NCI-H1105 (cell line): ENCODE results near the gene USP40.
"Not testable (repeated sequence)": the region's sequence is repeated elsewhere in the genome, so short reads cannot be mapped to it uniquely, and the experiment has no call there.

Experiments used
- DNase-seq: peaks from one replicate; lab custom pipeline; 2025; lab: John Stamatoyannopoulos, UW

Gene USP40, protein sequence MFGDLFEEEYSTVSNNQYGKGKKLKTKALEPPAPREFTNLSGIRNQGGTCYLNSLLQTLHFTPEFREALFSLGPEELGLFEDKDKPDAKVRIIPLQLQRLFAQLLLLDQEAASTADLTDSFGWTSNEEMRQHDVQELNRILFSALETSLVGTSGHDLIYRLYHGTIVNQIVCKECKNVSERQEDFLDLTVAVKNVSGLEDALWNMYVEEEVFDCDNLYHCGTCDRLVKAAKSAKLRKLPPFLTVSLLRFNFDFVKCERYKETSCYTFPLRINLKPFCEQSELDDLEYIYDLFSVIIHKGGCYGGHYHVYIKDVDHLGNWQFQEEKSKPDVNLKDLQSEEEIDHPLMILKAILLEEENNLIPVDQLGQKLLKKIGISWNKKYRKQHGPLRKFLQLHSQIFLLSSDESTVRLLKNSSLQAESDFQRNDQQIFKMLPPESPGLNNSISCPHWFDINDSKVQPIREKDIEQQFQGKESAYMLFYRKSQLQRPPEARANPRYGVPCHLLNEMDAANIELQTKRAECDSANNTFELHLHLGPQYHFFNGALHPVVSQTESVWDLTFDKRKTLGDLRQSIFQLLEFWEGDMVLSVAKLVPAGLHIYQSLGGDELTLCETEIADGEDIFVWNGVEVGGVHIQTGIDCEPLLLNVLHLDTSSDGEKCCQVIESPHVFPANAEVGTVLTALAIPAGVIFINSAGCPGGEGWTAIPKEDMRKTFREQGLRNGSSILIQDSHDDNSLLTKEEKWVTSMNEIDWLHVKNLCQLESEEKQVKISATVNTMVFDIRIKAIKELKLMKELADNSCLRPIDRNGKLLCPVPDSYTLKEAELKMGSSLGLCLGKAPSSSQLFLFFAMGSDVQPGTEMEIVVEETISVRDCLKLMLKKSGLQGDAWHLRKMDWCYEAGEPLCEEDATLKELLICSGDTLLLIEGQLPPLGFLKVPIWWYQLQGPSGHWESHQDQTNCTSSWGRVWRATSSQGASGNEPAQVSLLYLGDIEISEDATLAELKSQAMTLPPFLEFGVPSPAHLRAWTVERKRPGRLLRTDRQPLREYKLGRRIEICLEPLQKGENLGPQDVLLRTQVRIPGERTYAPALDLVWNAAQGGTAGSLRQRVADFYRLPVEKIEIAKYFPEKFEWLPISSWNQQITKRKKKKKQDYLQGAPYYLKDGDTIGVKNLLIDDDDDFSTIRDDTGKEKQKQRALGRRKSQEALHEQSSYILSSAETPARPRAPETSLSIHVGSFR

DNA sequence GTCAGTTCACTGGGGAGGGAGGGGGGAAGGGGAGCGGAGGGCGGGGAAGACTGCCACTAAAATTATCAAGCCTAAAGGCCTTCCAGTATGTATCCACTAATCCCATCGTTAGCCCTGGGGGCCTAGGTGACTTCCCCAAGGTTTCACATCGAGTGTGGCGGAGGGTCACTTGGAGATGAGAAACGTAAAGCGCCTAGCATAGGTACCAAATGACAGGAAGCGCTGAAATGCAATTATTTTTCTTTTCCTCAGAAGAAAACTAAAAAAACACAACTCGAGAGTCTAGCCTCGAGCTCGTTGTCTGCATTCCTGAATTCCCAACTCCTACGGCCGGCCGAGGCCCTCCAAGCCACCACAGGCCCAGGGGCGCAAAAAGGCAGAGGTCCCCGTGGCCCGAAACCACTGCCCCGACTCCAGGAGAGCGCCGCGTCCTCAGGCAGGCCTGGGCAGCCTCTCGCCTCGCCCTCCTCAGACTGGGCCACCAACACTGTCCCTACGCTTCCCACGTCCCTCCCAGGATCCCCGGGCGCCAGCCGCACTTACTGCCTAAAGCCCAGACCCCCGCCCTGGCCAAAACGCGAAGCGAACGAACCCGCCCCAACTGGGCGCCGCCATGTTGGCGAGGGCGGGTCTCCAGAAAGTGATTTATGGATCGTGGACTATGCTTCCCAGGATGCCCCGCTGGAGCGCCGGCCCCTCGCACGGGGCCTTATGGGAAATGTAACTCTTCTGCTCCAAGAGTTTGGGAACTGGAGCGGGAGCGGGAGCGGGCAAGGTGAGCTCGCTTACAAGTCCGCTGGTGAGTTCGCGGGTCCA, at the start of gene USP40:
Gene USP40 (minus strand): TSS at position 642 of the 816 bp plus-strand sequence. CDS start 1,228 bp downstream, outside the sequence.
- peak; percentile 90 for DNase-seq

DNA sequence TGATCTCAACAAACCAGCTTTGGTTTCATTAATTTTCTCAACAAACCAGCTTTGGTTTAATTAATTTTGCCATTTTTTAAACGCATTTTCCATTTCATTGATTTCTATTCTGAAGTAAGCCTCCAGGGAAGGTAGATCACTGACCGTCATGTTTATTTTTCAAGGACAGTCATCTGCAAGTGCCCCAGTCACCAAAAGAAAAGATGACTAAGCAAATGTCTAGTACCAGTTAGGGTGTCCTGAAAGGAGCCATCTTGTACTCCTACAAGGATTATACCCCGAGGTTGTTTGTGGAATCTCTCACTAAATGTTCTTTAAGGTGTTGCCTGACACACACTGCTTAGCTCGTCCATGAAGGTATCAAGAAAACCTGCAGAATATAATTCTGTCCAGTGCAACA, 44.7 kb upstream of the USP40 start:
- DNase-seq: no peak

DNA sequence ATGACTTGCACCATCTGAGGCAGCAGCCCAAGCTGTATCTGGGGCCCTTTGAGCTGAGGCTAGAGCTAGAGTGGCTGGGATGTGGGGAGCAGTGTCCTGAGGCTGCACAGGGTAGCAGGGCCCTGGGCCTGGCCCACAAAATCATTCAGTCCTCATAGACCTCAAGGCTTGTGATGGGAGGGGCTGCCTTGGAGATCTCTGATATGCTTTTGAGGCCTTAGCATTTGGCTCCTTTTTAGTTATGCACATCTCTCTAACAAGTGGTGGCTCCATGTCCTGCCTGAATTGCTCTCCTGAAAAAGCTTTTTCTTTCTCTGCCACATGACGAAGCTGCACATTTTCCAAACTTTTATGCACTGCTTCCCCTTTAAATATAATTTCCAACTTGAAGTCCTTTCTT, 39.1 kb upstream of the USP40 start:
- DNase-seq: no peak

DNA sequence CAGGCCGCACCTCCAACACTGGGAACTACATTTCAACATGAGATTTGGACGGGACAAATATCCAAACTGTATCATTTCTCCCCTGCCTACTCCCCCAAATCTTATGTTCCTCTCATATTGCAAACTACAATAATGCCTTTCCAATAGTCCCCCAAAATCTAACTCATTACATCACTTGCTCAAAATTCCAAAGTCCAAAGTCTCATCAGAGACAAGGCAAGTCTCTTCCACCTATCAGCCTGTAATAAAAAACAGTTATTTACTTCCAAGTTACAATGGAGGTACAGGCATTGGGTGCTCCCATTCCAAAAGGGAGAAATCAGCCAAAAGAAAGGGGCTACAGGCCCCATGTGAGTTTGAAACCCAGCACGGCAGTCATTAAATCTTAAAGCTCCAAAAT, 38.2 kb upstream of the USP40 start:
- DNase-seq: no peak

DNA sequence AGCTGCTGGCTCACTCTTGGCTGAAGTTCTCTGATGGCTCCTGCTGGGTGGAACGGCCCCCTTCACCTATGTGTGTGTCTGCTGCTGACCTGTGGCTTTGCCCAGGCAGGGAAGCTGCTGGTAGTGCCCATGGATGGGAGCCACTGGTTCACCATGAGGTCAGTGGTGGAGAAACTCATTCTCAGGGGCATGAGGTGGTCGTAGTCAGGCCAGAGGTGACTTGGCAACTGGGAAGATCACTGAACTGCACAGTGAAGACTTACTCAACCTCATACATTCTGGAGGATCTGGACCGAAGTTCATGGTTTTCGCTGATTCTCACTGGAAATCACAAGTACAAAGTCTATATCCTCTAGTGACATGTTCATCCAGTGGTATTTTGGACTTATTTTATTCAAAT, 36.9 kb upstream of the USP40 start:
- no peak for DNase-seq

DNA sequence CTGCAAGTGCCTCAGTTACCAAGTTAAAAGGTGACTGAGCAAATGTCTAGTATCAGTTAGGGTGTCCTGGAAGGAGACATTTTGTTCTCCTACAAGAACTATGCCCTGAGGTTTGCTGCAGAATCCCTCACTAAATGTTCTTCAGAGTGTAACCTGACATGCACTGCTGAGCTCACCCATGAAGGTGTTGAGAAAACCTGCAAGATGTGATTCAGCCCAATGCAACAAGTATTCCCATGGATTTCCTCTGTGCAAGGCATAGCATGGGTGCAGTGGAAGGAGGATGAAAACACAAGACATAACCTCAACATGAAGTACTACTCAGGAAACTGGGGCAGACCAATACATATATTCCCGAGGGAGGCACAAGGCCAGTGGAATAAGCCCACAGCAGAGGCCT, 35.5 kb upstream of the USP40 start:
- DNase-seq: no peak

DNA sequence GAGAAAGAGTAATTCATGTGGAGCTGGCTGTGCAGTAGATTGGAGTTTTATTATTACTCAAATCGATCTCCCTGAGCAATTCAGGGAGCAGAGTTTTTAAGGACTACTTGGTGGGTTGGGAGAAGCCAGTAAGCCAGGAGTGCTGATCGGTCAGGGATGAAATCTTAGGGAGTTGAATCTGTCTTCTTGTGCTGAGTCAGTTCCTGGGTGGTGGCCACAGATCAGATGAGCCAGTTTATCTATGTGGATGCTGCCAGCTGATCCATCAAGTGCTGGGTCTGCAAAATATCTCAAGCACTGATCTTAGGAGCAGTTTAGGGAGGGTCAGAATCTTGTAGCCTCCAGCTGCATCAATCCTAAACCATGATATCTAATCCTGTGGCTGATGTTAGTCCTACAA, 33.8 kb upstream of the USP40 start:
- DNase-seq: no peak

DNA sequence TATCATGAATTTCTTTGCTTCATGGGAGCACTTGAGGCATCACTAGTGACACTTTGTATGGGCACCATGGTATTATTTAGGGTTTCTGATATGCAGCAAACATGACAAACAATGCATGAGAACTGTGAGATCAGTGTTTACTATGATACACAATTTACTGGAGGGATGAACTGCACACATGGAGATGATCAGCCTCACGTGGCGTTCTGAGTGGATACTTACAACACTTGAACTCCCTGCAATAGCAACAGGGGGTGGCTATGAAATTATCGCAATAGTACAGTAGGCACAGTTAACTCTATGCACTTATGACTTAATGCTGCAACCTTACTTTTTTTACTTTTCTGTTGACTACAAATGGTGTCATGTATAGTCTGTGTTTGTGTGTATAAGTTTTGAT, 32.4 kb upstream of the USP40 start:
- no peak for DNase-seq

DNA sequence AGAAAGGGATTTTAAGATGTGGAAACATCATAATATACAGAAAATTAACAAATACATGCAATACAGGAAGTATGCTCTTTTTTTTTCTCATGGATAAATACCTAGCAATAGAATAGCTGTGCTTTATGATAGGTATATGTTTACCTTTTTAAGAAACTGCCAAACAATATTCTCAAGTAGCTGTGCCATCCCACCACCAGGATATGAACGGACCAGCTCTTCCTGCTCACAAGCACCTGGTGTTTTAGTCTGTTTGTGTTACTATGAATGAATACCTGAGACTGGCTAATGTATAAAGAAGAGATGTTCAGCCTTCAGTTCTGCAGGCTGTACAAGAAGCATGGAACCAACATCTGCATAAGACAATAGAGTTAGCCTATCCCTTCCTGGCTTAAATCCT, 30.9 kb upstream of the USP40 start:
- DNase-seq: no peak

DNA sequence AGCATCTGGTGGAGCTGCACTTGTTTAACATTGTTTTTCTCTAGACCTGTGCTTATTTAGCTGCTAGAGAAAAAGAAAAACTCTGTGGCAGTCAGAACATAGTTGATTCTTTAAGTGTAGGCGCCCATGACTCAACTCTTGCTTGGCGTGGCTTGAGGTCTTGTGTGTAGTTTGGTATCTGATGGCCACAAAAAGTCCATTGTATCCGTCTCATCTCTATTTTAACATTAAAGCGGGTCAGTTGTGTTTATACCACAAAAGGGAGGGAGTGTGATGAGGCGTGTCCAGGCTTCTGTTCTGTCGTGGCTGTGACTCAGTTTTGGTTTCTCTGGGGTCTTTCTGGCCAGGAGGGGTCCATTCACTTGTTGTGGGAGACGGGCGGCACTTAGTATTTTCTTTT, 26.6 kb upstream of the USP40 start:
- no peak for DNase-seq

DNA sequence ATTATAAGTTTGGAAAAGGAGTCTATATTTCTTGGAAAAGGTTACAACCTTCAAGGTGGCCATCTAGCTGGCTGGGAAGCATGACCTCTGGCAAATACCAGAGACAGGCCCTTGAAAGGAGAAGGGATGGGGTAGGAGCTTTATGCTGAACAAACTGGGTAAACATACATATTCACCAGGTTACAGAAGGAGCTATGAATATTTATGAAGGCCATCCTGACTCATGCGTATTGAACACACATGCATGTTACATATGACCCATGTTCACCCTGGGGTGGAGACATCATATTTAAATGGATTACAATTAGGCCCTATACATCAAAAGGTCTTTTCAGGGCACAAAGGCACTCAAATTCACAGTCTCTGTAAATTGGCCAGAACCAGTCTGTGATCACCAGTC, 26.1 kb upstream of the USP40 start:
- DNase-seq: not testable (repeated sequence)

DNA sequence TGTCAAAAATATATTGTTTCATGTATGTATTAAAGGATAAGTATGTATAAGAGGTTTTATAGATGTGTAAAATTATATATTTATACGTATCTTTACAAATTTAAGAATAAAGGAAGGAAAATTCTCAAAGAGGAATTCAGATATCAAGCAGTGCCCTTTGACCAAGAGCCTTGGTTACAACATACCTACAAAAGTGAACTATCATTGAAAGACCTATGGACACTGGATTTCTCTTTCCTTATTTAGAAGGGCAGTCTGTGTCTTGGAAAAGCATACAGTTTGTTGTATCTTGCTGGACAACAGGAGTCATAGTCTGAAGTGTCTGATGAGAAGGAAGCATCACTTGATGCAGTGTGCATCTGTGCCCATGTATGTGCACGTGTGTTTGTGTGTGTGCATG, 21.8 kb upstream of the USP40 start:
- no peak for DNase-seq

DNA sequence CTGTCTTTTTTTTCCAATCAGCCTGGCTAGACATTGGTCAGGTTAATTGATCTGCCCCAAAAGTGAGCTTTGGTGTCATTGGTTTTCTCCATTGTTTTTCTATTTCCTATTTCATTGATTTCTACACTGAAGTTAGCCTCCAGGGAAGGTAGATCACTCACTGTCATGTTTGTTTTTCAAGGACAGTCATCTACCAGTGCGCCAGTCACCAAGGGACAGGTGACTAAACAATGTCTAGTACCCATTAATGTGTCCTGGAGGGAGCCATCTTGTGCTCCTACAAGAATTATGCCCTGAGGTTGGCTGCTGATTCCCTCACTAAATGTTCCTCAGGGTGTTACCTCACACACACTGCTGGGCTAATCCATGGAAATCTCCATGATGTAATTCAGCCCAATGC, 17.6 kb upstream of the USP40 start:
- DNase-seq: no peak

DNA sequence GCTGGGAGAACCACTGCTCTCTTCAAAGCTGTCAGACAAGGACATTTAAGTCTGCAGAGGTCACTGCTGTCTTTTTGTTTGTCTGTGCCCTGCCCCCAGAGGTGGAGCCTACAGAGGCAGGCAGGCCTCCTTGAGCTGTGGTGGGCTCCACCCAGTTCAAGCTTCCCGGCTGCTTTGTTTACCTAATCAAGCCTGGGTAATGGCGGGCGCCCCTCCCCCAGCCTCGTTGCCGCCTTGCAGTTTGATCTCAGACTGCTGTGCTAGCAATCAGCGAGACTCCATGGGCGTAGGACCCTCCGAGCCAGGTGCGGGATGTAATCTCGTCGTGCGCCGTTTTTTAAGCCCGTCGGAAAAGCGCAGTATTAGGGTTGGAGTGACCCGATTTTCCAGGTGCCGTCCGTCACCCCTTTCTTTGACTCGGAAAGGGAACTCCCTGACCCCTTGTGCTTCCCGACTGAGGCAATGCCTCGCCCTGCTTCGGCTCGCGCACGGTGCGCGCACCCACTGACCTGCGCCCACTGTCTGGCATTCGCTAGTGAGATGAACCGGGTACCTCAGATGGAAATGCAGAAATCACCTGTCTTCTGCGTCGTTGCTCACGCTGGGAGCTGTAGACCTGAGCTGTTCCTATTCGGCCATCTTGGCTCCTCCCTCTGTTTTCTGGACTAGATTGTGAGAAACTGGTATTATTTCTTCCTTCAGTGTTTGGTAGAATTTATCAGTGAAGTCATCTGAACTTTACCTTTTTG, 16.8 kb upstream of the USP40 start:
- not testable (repeated sequence) for DNase-seq

DNA sequence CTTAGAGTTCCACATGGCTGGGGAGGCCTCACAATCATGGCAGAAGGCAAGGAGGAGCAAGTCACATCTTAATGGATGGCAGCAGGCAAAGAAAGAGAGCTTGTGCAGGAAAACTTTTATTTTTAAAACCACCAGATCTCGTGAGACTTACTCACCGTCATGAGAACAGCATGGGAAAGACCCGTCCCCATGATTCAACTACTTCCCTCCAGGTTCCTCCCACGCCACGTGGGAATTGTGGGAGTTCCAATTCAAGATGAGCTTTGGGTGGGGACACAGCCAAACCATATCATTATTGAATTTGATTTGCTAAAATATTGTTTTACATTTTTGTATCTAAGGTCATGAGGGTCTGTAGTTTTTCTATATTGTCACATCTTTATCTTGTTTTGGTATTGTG, 10.8 kb upstream of the USP40 start:
- DNase-seq: not testable (repeated sequence)

DNA sequence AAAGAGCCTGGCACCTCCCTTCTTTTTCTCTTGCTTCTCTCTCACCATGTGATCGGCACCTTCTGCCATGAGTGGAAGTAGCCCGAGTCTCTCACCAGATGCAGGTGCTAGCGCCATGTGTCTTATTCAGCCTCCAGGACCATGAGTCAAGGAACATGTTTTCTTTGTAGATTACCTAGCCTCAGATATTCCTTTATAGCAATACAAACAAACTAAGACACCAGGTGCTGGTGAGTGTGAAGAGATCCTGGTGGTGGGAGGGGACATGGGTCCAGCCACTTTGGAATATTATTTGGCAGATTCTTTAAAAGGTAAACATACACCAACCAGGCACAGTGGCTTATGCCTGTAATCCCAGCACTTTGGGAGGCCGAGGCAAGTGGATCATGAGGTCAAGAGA, 5.9 kb upstream of the USP40 start:
- DNase-seq: no peak

DNA sequence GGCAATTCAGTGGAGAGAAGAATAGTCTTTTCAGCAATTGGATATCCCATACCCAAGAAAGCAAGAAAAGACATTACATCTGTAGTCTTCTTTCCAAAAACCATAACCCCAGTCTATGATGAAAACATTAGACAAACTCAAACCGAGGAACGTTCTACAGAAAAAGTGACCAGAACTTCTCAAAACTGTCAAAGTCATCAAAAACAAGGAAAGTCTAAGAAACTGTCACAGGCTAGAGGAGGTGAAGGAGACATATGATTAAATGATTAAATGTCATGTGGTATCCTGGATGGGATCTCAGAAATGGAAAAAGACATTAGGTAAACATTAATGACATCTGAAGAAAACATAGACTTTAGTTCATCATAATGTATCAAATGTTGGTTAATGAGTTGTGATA, 4.9 kb upstream of the USP40 start:
- DNase-seq: no peak

DNA sequence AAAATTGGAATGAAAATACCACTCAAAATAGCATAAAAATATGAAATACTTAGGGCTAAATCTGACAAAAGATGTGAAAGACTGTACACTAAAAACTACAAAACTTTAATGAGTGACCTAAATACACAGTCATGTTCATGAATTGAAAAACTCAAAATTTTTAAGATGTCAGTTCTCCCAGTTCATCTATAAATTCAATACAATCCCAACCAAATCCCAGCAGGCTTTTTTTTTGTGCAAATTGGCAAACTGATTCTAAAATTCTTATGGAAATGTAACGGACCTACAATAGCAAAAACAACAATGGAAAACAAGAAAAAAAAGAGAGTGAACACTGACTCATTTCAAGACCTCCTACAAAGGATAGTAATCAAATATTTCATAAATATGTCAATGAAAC, 4.4 kb upstream of the USP40 start:
- DNase-seq: no peak

DNA sequence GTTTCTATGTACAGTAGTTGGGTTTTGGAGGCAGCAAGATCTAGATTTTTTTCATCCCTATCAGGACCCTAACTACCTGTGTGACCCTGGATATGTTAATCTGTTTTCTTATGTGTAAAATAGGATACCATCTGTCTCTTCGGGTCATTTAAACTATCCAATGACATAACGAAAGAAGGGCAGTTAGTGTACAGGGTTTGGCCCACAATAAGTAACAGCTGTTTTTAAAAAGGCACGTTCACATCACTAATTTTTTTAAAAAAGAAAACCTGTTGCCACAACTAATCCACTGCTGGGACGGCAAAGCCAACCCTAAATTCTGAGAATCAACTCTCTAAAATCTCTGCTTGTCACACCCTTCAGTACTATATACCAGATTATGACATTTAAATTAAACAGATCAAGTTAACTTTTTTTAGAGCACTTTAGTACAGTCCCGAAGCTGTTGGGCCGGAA, 869 bp downstream of the USP40 start:
- DNase-seq: no peak

DNA sequence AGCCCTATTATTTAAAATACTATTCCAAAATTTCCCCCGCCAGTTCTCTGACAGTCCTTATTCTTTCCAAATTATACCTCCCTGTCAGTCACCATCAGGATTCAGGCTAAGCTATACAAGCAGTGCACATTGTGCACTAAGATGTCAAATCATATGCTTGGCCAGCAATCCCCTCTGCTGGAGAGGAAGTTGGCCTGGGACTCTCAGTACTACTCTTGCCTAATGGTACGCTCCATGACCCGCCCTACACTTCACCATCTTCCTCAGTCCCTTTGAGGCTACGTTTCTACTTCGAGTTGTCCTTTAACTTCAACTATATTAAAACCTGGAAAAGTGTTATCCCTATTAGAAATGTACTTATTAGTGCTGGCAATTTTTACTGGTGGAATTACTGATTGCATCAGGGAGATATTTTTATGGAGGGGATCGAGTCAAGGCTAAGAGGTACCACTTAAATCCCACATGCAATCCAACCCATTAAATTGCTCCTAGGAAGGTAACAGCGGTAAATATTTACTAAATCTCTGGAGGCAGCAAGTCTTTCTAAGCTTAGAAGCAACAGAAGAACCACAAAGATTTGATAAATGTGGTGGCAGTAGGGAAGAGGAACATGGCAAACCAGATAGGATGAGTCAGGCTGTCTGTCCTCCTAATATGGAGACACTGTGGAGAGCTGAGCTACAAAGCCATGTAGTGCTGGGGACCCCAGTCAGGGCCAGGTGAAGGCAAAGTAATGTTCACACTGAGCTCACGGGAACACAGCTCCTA, 2.7 kb downstream of the USP40 start:
- no peak for DNase-seq
